Measurements from ENCODE around the gene PRKAG2.

The PRKAG2 gene

DNA sequence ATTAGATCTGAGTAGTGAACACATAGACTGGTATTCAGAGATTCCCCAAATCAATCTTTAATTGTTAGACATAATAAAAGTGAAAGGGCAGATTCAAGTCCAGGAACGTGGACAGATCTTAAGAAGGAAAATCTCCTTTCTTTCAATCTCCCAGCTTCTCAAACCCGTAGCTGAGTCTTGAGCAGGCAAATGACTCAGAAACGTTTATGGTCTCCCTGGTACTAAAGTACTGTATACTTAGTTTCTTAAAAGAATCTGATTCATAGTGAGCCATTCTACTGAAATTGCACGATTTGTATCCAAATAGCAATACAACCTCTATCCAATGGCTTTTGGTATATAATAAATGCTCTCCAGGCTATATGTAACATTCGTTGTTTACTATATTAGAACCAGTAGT, 216.8 kb downstream of the PRKAG2 start:
- H3K9ac ChIP-seq (ENCODE audit: low read depth, low read length, poor library complexity, severe bottlenecking), result no peak overlapping the region
- no peak overlapping the region for H3K4me3 ChIP-seq (ENCODE audit: low read length, poor library complexity, severe bottlenecking)
- H3K36me3 ChIP-seq (ENCODE audit: insufficient read depth, low read length), result no peaks in the 10 kb centered on the region
- H3K4me1 ChIP-seq (ENCODE audit: insufficient read depth, low read length, poor library complexity, severe bottlenecking), result no peaks in the 10 kb centered on the region
- H3K9me3 ChIP-seq (ENCODE audit: insufficient read depth, low read depth, low read length), result no peaks in the 10 kb centered on the region
- H3K9me2 ChIP-seq (replicated peaks; ENCODE audit: low read depth, low read length), result no peaks in the 10 kb centered on the region
- no peak overlapping the region for H2AFZ ChIP-seq (ENCODE audit: low read length)
- H4K20me1 ChIP-seq (ENCODE audit: insufficient read depth, low read length, poor library complexity, severe bottlenecking), result no peaks in the 10 kb centered on the region
- no peak overlapping the region for H3K4me2 ChIP-seq (ENCODE audit: low read depth, low read length, poor library complexity, severe bottlenecking)
- no peaks in the 10 kb centered on the region for H3K79me2 ChIP-seq (ENCODE audit: insufficient read depth, low read length)
- TF ChIP-seq CTCF (conservative IDR thresholded peaks at IDR 0.05; ENCODE audit: low read length), result no peak
- TF ChIP-seq EZH2phosphoT487 (IDR thresholded peaks at IDR 0.05; ENCODE audit: borderline replicate concordance), result no peak
- no peaks in the 10 kb centered on the region for H3F3A ChIP-seq (ENCODE audit: low read depth)
- no peaks in the 10 kb centered on the region for H3K27me3 ChIP-seq (ENCODE audit: insufficient read depth, low read length, poor library complexity, severe bottlenecking)

- TF ChIP-seq EZH2phosphoT487 (IDR thresholded peaks at IDR 0.05; ENCODE audit: borderline replicate concordance) (no peak), CTCF (conservative IDR thresholded peaks at IDR 0.05; ENCODE audit: low read length) (no peak)
- Histone ChIP-seq H3K9ac (ENCODE audit: low read depth, low read length, poor library complexity, severe bottlenecking) (no peak overlapping the region), H3K4me2 (ENCODE audit: low read depth, low read length, poor library complexity, severe bottlenecking) (no peak overlapping the region), H3K79me2 (ENCODE audit: insufficient read depth, low read length) (no peaks in the 10 kb centered on the region), H3K9me3 (ENCODE audit: insufficient read depth, low read depth, low read length) (no peaks in the 10 kb centered on the region), H3K4me3 (ENCODE audit: low read length, poor library complexity, severe bottlenecking) (no peak overlapping the region), H3K4me1 (ENCODE audit: insufficient read depth, low read length, poor library complexity, severe bottlenecking) (no peaks in the 10 kb centered on the region), H3K9me2 (replicated peaks; ENCODE audit: low read depth, low read length) (no peaks in the 10 kb centered on the region), H4K20me1 (ENCODE audit: insufficient read depth, low read length, poor library complexity, severe bottlenecking) (no peaks in the 10 kb centered on the region), H2AFZ (ENCODE audit: low read length) (no peak overlapping the region), H3F3A (ENCODE audit: low read depth) (no peaks in the 10 kb centered on the region), H3K27me3 (ENCODE audit: insufficient read depth, low read length, poor library complexity, severe bottlenecking) (no peaks in the 10 kb centered on the region), H3K36me3 (ENCODE audit: insufficient read depth, low read length) (no peaks in the 10 kb centered on the region)
Observed at GRCh38 chr7:151659219-151659618, 217.7 kb downstream of the PRKAG2 start.

- Histone ChIP-seq H3K9ac (ENCODE audit: low read depth, low read length, poor library complexity, severe bottlenecking) (no peak overlapping the region), H3K79me2 (ENCODE audit: insufficient read depth, low read length) (no peaks in the 10 kb centered on the region), H3K4me3 (ENCODE audit: low read length, poor library complexity, severe bottlenecking) (no peak overlapping the region), H3K4me2 (ENCODE audit: low read depth, low read length, poor library complexity, severe bottlenecking) (no peak overlapping the region), H4K20me1 (ENCODE audit: insufficient read depth, low read length, poor library complexity, severe bottlenecking) (no peaks in the 10 kb centered on the region), H3F3A (ENCODE audit: low read depth) (no peaks in the 10 kb centered on the region), H3K9me3 (ENCODE audit: insufficient read depth, low read depth, low read length) (no peaks in the 10 kb centered on the region), H3K9me2 (replicated peaks; ENCODE audit: low read depth, low read length) (no peaks in the 10 kb centered on the region), H2AFZ (ENCODE audit: low read length) (no peak overlapping the region), H3K4me1 (ENCODE audit: insufficient read depth, low read length, poor library complexity, severe bottlenecking) (no peaks in the 10 kb centered on the region), H3K27me3 (ENCODE audit: insufficient read depth, low read length, poor library complexity, severe bottlenecking) (no peaks in the 10 kb centered on the region), H3K36me3 (ENCODE audit: insufficient read depth, low read length) (no peaks in the 10 kb centered on the region)
- TF ChIP-seq EZH2phosphoT487 (IDR thresholded peaks at IDR 0.05; ENCODE audit: borderline replicate concordance) (no peak), CTCF (conservative IDR thresholded peaks at IDR 0.05; ENCODE audit: low read length) (no peak)
Observed at GRCh38 chr7:151658778-151659177, 218.1 kb downstream of the PRKAG2 start.
